ENCODE measurements around the gene MAP3K5.
A peak's percentile ranks its signal among the peaks of the same experiment; 100 is the strongest.

Gene MAP3K5, protein sequence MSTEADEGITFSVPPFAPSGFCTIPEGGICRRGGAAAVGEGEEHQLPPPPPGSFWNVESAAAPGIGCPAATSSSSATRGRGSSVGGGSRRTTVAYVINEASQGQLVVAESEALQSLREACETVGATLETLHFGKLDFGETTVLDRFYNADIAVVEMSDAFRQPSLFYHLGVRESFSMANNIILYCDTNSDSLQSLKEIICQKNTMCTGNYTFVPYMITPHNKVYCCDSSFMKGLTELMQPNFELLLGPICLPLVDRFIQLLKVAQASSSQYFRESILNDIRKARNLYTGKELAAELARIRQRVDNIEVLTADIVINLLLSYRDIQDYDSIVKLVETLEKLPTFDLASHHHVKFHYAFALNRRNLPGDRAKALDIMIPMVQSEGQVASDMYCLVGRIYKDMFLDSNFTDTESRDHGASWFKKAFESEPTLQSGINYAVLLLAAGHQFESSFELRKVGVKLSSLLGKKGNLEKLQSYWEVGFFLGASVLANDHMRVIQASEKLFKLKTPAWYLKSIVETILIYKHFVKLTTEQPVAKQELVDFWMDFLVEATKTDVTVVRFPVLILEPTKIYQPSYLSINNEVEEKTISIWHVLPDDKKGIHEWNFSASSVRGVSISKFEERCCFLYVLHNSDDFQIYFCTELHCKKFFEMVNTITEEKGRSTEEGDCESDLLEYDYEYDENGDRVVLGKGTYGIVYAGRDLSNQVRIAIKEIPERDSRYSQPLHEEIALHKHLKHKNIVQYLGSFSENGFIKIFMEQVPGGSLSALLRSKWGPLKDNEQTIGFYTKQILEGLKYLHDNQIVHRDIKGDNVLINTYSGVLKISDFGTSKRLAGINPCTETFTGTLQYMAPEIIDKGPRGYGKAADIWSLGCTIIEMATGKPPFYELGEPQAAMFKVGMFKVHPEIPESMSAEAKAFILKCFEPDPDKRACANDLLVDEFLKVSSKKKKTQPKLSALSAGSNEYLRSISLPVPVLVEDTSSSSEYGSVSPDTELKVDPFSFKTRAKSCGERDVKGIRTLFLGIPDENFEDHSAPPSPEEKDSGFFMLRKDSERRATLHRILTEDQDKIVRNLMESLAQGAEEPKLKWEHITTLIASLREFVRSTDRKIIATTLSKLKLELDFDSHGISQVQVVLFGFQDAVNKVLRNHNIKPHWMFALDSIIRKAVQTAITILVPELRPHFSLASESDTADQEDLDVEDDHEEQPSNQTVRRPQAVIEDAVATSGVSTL (N-terminal part only)

DNA sequence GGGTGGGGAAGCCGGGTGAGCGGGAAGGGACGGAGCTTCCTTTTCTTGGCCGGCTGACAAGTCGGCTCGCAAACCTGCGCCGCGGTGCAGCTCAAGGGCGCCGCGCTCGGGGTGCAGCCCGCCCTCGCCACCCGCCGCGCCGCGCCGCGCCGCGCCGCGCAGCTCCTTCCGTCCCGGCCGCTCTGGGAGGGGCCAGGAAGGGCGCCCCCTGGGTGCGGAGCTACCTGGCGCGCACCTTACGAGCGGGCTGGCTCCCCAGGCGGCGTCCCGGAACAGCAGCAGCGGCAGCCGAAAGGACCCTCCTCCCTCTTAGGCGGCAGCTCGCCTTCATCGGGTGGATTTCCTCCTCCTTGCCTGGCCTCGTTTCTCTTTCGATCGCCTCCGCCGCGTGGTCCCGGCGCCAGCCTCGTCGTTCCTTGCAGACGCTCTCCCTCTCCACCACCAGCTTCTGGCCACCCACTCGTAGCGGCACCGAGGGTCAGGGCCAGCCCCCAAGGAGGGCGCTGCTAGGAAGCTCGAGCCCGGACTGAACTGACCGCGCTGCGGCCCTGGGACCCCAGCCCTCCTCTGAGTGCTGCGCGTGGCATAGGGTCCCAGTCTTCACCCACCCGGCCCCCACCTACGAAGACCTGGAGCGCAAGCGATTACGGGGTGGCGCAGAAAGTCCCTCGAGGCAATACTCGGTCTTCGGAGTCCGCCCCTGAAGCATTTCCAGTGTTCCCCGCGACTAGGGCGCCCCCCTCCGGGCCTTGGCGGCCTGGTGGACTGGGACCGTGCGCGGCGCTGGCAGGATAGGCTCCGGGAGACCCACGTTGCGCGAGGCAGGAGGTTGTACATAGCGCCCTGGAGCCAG, at the start of gene MAP3K5:
Gene MAP3K5, minus strand, starts transcription at position 68 of the 853 bp plus-strand sequence. CDS start 320 bp downstream, outside the sequence.
- H3K9me3 ChIP-seq (ENCODE audit: control insufficient read depth, low read length): no peaks in the 10 kb centered on the region
- peak; percentile 98 for DNase-seq (ENCODE audit: low read depth)
- H3K4me1 ChIP-seq (ENCODE audit: control insufficient read depth, insufficient read depth, low read length): peaks cover 29% of the 10 kb centered on the region
- no peaks in the 10 kb centered on the region for H3K27me3 ChIP-seq (replicated peaks; ENCODE audit: control insufficient read depth, insufficient read depth, low read length)
- H3K36me3 ChIP-seq (ENCODE audit: control insufficient read depth, insufficient read depth, low read length, severe bottlenecking): no peaks in the 10 kb centered on the region
- peak within 1 kb of the TSS; percentile 97 for H3K4me3 ChIP-seq (ENCODE audit: low read length)
- peak within 1 kb of the TSS; percentile 92 for H3K9ac ChIP-seq (ENCODE audit: low read length)

DNA sequence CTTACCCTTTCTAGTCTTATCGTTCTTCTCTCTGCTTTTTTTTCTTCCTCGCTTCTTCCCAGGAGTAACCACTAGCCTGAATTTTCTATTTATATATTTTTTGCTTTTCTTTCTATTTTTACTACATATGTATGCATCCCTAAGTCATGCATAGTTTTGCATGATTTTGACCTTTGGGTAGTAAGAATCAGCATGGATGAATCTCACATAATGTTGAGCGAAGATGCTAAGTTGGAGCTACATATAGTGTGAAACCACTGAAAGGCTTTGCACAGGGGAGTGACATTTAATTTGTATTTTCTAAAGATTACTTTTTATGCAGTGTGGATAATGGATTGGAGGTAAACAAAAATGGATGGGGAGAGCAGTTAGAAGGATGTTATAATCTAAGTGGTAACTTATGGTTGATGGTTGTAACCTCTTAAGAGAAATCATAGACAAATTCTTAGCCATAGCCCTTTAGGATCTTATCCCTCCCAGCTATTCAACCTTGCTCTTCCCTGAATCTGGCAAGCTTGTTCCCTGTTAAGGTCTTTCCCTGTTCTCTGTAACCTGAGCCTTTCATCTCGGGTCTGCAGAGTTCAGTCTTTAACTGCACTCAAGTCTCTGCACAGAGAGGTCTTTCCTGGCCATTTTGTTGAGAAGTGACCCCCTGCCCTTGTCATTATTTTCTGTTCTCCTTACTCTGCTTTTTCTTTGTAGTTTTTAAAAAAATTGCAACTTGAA, 48.2 kb upstream of the MAP3K5 start:
- Histone ChIP-seq H3K9me3 (ENCODE audit: control insufficient read depth, low read length) (no peaks in the 10 kb centered on the region), H3K27me3 (replicated peaks; ENCODE audit: control insufficient read depth, insufficient read depth, low read length) (no peaks in the 10 kb centered on the region), H3K4me3 (ENCODE audit: low read length) (no peak overlapping the region), H3K36me3 (ENCODE audit: control insufficient read depth, insufficient read depth, low read length, severe bottlenecking) (peaks cover 5% of the 10 kb centered on the region), H3K4me1 (ENCODE audit: control insufficient read depth, insufficient read depth, low read length) (no peaks in the 10 kb centered on the region), H3K9ac (ENCODE audit: low read length) (no peak overlapping the region)
- DNase-seq (ENCODE audit: low read depth): no peak

- Histone ChIP-seq H3K27me3 (replicated peaks; ENCODE audit: control insufficient read depth, insufficient read depth, low read length) (no peaks in the 10 kb centered on the region), H3K9me3 (ENCODE audit: control insufficient read depth, low read length) (peaks cover 5% of the 10 kb centered on the region), H3K4me3 (ENCODE audit: low read length) (no peak overlapping the region), H3K4me1 (ENCODE audit: control insufficient read depth, insufficient read depth, low read length) (no peaks in the 10 kb centered on the region), H3K9ac (ENCODE audit: low read length) (no peak overlapping the region), H3K36me3 (ENCODE audit: control insufficient read depth, insufficient read depth, low read length, severe bottlenecking) (peaks cover 22% of the 10 kb centered on the region)
- no peak for DNase-seq (ENCODE audit: low read depth)
Measured at GRCh38 chr6:136831873-136832562, 39.7 kb upstream of the MAP3K5 start.

GRCh38 chr6:136826216-136826615, 33.9 kb upstream of the MAP3K5 start:
- Histone ChIP-seq H3K9ac (ENCODE audit: low read length) (no peak overlapping the region), H3K27me3 (replicated peaks; ENCODE audit: control insufficient read depth, insufficient read depth, low read length) (no peaks in the 10 kb centered on the region), H3K36me3 (ENCODE audit: control insufficient read depth, insufficient read depth, low read length, severe bottlenecking) (peaks cover 24% of the 10 kb centered on the region), H3K4me1 (ENCODE audit: control insufficient read depth, insufficient read depth, low read length) (peaks cover 3% of the 10 kb centered on the region), H3K4me3 (ENCODE audit: low read length) (no peak overlapping the region), H3K9me3 (ENCODE audit: control insufficient read depth, low read length) (no peaks in the 10 kb centered on the region)
- no peak for DNase-seq (ENCODE audit: low read depth)

GRCh38 chr6:136823128-136823660, 30.9 kb upstream of the MAP3K5 start:
- peak overlapping the region; percentile 87 for H3K9ac ChIP-seq (ENCODE audit: low read length)
- H3K4me1 ChIP-seq (ENCODE audit: control insufficient read depth, insufficient read depth, low read length): peaks cover 3% of the 10 kb centered on the region
- DNase-seq (ENCODE audit: low read depth): no peak
- H3K9me3 ChIP-seq (ENCODE audit: control insufficient read depth, low read length): no peaks in the 10 kb centered on the region
- H3K36me3 ChIP-seq (ENCODE audit: control insufficient read depth, insufficient read depth, low read length, severe bottlenecking): peaks cover 15% of the 10 kb centered on the region
- H3K4me3 ChIP-seq (ENCODE audit: low read length): peak overlapping the region; percentile 95
- no peaks in the 10 kb centered on the region for H3K27me3 ChIP-seq (replicated peaks; ENCODE audit: control insufficient read depth, insufficient read depth, low read length)

DNA sequence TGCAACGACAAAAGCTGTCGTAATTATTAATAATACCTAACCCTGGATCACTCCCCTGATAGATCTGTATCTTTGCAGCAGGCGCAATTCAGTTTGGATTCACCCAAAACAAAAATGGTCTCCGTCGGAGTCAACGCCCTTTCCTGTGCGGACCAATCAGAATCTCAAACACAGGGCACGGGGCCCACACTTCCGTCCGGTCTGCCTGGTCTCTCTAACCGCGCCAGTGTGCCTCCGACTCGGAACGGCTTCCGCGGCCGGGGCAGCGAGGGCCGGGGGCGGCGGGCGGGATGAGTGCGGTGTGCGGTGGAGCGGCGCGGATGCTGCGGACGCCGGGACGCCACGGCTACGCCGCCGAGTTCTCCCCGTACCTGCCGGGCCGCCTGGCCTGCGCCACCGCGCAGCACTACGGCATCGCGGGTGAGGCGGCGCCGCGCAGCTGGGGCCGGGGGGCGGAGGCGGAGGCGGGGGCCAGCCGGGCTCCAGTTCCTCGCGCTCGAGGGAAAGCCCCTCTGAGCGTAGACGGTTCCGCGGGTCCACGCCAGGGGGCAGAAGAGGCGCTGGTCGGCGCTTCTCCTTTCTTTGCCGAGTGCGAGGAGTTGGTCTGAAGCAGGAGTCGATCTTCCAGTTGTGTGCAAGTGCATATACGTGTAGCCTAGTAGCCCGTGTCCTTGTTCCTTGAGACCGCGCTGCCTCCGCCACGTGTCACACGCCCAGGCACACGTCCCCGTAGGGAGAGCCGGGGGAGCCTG, 30.3 kb upstream of the MAP3K5 start, which contains the start of gene PEX7:
Gene PEX7, plus strand, starts transcription at position 217 of the 752 bp plus-strand sequence. Its CDS starts 74 bp downstream, at position 291.
- peak within 1 kb of the TSS; percentile 95 for H3K4me3 ChIP-seq (ENCODE audit: low read length)
- H3K27me3 ChIP-seq (replicated peaks; ENCODE audit: control insufficient read depth, insufficient read depth, low read length): no peaks in the 10 kb centered on the region
- DNase-seq (ENCODE audit: low read depth): peak; percentile 95
- H3K4me1 ChIP-seq (ENCODE audit: control insufficient read depth, insufficient read depth, low read length): peaks cover 3% of the 10 kb centered on the region
- no peaks in the 10 kb centered on the region for H3K9me3 ChIP-seq (ENCODE audit: control insufficient read depth, low read length)
- peak within 1 kb of the TSS; percentile 87 for H3K9ac ChIP-seq (ENCODE audit: low read length)
- H3K36me3 ChIP-seq (ENCODE audit: control insufficient read depth, insufficient read depth, low read length, severe bottlenecking): peaks cover 15% of the 10 kb centered on the region

- no peaks in the 10 kb centered on the region for H3K27me3 ChIP-seq (replicated peaks; ENCODE audit: control insufficient read depth, insufficient read depth, low read length)
- H3K9ac ChIP-seq (ENCODE audit: low read length): peak overlapping the region; percentile 87
- peaks cover 3% of the 10 kb centered on the region for H3K4me1 ChIP-seq (ENCODE audit: control insufficient read depth, insufficient read depth, low read length)
- peaks cover 11% of the 10 kb centered on the region for H3K36me3 ChIP-seq (ENCODE audit: control insufficient read depth, insufficient read depth, low read length, severe bottlenecking)
- H3K4me3 ChIP-seq (ENCODE audit: low read length): peak overlapping the region; percentile 95
- DNase-seq (ENCODE audit: low read depth): peak; percentile 77
- no peaks in the 10 kb centered on the region for H3K9me3 ChIP-seq (ENCODE audit: control insufficient read depth, low read length)
Measured at GRCh38 chr6:136822046-136822375, 29.7 kb upstream of the MAP3K5 start.

DNA sequence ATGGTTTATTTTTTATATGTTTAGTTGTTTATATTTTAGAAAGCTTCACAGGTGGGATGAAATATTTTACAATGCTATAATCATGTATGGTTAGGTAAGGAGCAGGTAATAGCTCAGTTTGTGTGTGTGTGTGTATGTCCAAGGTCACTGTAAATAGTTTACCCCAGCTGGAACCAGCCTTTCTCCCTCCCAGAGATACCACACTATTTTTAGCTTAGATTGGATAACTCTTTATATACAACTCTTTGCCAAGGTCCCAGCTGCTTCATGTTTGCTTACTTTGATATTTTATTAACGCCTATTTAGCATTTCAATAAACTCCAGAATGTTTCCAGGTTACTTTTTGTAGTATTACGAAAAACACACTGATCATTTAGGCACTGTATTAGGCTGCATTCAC, 28.3 kb upstream of the MAP3K5 start:
- H3K9ac ChIP-seq (ENCODE audit: low read length): no peak overlapping the region
- no peak for DNase-seq (ENCODE audit: low read depth)
- no peaks in the 10 kb centered on the region for H3K36me3 ChIP-seq (ENCODE audit: control insufficient read depth, insufficient read depth, low read length, severe bottlenecking)
- H3K4me3 ChIP-seq (ENCODE audit: low read length): no peak overlapping the region
- H3K4me1 ChIP-seq (ENCODE audit: control insufficient read depth, insufficient read depth, low read length): peaks cover 3% of the 10 kb centered on the region
- H3K9me3 ChIP-seq (ENCODE audit: control insufficient read depth, low read length): no peaks in the 10 kb centered on the region
- H3K27me3 ChIP-seq (replicated peaks; ENCODE audit: control insufficient read depth, insufficient read depth, low read length): no peaks in the 10 kb centered on the region

DNA sequence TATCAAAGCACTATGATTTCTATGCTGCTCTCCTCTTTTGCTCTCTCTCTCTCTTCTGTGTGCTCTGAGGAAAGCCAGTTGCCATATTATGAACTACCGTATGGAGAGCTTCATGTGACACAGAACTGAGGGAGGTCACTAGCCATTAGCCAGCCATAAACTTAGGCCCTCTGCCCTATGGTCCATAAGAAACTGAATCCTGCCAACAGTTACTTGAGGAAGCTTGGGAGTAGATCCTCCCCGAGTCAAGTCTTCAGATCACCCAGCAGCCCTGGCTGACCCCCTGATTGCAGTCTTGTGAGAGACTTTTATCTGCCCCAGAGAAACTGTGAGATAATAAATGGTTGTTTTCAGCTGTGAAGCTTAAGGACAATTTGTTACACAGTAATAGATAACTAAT, 24.4 kb upstream of the MAP3K5 start:
- H3K9ac ChIP-seq (ENCODE audit: low read length): no peak overlapping the region
- no peaks in the 10 kb centered on the region for H3K27me3 ChIP-seq (replicated peaks; ENCODE audit: control insufficient read depth, insufficient read depth, low read length)
- no peak for DNase-seq (ENCODE audit: low read depth)
- H3K4me3 ChIP-seq (ENCODE audit: low read length): no peak overlapping the region
- no peaks in the 10 kb centered on the region for H3K36me3 ChIP-seq (ENCODE audit: control insufficient read depth, insufficient read depth, low read length, severe bottlenecking)
- peaks cover 1% of the 10 kb centered on the region for H3K4me1 ChIP-seq (ENCODE audit: control insufficient read depth, insufficient read depth, low read length)
- no peaks in the 10 kb centered on the region for H3K9me3 ChIP-seq (ENCODE audit: control insufficient read depth, low read length)

Measured in adipocyte (in vitro differentiated cells).